Measurements from ENCODE around the gene PTPRR. TPM values are rescaled to one million over a fixed set of nuclear protein-coding genes. Genes with fewer than 3 reads are reported as not detected.

The PTPRR gene
- total RNA-seq, 4 donors from 2014 or later, result 0.12 to 0.67 (median 0.45) TPM

GRCh38 chr12:70618371-70618770 is 302.2 kb downstream of the PTPRR start:
- no peaks in the 10 kb centered on the region for H3K36me3 ChIP-seq
- no peaks in the 10 kb centered on the region for H3K27me3 ChIP-seq
- H3K4me3 ChIP-seq, result no peak overlapping the region
- H3K27ac ChIP-seq, result no peak overlapping the region
- no peak for ATAC-seq
- WGBS, 2 donors (ENCODE audit: low coverage in 1 of 2), result 81 to 97% methylated on average over 4 of the region's 4 CpGs
- no peaks in the 10 kb centered on the region for H3K9me3 ChIP-seq
- TF ChIP-seq POLR2AphosphoS5 (IDR thresholded peaks at IDR 0.05) (no peak), POLR2A (IDR thresholded peaks at IDR 0.05) (no peak), EP300 (IDR thresholded peaks at IDR 0.05) (no peak)
- TF ChIP-seq, protein P1, sequence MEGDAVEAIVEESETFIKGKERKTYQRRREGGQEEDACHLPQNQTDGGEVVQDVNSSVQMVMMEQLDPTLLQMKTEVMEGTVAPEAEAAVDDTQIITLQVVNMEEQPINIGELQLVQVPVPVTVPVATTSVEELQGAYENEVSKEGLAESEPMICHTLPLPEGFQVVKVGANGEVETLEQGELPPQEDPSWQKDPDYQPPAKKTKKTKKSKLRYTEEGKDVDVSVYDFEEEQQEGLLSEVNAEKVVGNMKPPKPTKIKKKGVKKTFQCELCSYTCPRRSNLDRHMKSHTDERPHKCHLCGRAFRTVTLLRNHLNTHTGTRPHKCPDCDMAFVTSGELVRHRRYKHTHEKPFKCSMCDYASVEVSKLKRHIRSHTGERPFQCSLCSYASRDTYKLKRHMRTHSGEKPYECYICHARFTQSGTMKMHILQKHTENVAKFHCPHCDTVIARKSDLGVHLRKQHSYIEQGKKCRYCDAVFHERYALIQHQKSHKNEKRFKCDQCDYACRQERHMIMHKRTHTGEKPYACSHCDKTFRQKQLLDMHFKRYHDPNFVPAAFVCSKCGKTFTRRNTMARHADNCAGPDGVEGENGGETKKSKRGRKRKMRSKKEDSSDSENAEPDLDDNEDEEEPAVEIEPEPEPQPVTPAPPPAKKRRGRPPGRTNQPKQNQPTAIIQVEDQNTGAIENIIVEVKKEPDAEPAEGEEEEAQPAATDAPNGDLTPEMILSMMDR (IDR thresholded peaks at IDR 0.05), result no peak
- no peaks in the 10 kb centered on the region for H3K4me1 ChIP-seq

DNA sequence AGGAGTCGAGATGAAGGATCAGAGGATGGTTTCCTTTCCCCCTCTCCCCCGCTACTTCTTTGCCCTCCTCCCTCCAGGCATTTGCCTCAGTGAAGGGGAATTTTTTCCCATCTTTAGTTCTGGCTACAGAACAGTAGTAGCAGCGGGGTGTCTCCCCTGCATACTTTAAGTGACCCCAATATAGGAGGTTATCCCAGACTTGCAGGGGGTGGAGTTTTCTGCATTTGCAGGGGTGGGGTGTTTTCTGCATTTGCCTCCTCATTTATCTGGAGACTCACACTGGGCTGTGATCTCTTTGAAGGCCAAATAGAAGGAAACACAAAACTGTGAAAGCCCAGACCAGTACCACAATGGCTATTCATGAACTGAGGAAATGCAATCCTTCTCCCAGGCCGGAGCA is 303.1 kb downstream of the PTPRR start:
- H3K27ac ChIP-seq, result no peak overlapping the region
- ATAC-seq, result no peak
- TF ChIP-seq, protein P1 (IDR thresholded peaks at IDR 0.05), result no peak
- no peak for TF ChIP-seq POLR2AphosphoS5 (IDR thresholded peaks at IDR 0.05)
- no peak for TF ChIP-seq EP300 (IDR thresholded peaks at IDR 0.05)
- no peak for TF ChIP-seq POLR2A (IDR thresholded peaks at IDR 0.05)

DNA sequence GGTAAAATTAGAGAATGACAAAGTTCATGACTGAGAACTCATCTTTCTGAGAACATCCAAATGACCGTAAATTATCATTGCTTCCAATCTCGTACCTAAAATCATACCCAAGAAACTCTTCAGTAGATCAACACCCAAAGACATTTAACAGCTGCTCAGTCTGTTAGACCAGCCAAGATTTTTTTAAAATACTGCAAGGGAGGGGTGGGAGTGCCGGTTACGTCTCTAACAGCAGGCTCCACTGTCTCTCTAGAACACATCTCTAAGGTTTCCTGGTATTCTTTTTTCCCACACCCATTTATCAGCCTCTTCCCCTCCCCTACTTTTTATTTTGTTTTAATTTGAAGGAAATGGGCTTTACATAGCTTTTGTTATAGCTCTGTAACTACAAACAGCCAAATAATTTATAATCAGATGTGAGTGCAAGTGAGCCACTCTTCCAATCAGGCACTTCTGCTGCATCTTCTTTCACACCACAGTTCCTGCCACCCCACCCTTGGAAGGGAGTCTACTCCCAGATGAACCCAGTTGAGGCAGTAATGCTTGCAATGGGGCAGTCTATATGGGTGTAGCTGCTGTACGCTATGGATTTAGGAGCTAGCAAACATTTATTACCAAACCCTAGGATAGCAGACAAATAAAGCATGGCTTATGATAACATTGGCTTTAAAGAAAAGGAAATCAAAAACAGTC is 305.2 kb downstream of the PTPRR start:
- H3K4me1 ChIP-seq, result no peaks in the 10 kb centered on the region
- no peak for TF ChIP-seq POLR2A (IDR thresholded peaks at IDR 0.05)
- TF ChIP-seq, protein P1 (IDR thresholded peaks at IDR 0.05), result no peak
- TF ChIP-seq POLR2AphosphoS5 (IDR thresholded peaks at IDR 0.05), result no peak
- no peak for TF ChIP-seq EP300 (IDR thresholded peaks at IDR 0.05)
- 30 to 36% methylated on average over 5 of the region's 5 CpGs for WGBS, 2 donors (ENCODE audit: low coverage in 1 of 2)
- no peak for ATAC-seq
- H3K27ac ChIP-seq, result no peak overlapping the region
- H3K4me3 ChIP-seq, result no peak overlapping the region
- no peaks in the 10 kb centered on the region for H3K9me3 ChIP-seq
- no peaks in the 10 kb centered on the region for H3K36me3 ChIP-seq
- H3K27me3 ChIP-seq, result peaks cover 1% of the 10 kb centered on the region

More for the DNA sequence above, 303.1 kb downstream of the PTPRR start:
- Histone ChIP-seq H3K36me3 (no peaks in the 10 kb centered on the region), H3K4me1 (no peaks in the 10 kb centered on the region), H3K4me3 (no peak overlapping the region), H3K9me3 (no peaks in the 10 kb centered on the region), H3K27me3 (no peaks in the 10 kb centered on the region)
- 31 to 62% methylated on average over 2 to 4 of the region's 4 CpGs for WGBS, 2 donors (ENCODE audit: low coverage in 1 of 2)

DNA sequence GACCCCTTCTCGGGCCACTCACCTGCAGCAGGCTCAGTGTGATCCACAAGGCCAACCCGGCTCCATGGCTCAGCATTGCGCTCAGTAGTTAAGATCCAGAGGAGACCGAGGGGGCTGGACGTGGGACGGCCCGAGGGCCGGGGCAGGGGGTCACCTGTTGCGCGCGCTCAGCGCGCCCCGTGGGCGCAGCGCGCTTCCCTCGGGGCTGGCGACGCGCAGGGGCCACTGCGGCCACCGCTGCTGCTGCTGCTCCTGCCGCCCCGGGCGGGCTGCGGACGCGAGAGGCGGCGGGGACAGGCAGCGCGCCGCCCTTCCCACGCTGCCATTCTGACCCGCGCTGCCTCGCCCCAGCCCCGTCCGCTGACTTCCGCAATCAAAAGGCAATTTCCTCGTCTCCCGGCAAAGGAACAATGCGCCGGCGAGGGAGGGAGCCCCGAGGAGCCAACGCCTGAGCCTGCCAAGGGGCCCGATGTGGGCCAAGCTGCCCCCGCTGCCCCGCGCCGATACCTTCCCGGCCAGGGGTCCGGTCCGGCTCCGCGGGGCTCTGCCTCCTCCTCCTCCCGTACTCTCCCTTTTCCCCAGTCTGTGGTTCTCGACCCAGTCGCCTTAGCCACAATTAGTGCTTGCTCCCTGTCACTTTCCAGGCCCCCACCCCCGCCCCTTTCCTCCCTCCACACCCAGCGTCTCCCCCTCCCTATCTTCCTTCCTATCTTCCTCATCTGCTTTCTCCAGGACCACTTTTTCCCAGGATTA is 310.6 kb downstream of the PTPRR start:
- ATAC-seq, result peak; percentile 76
- H3K4me3 ChIP-seq, result peak overlapping the region; percentile 5 to 54
- peaks cover 0 to 11% (median 0%) of the 10 kb centered on the region in 3 donors for H3K4me1 ChIP-seq
- 1 to 2% methylated on average over 11 to 19 of the region's 63 CpGs for WGBS, 2 donors (ENCODE audit: low coverage in 1 of 2)
- peaks cover 43% of the 10 kb centered on the region for H3K27me3 ChIP-seq
- TF ChIP-seq EP300 (IDR thresholded peaks at IDR 0.05) (no peak), POLR2A (IDR thresholded peaks at IDR 0.05) (peak in 1 of 2 donors; percentile 10), POLR2AphosphoS5 (IDR thresholded peaks at IDR 0.05) (no peak)
- TF ChIP-seq, protein P1 (IDR thresholded peaks at IDR 0.05), result no peak
- H3K27ac ChIP-seq, result peak overlapping the region in 3 of 4 donors; percentile 50 to 72 (median 72)
- H3K9me3 ChIP-seq, result no peaks in the 10 kb centered on the region
- H3K36me3 ChIP-seq, result no peaks in the 10 kb centered on the region

All from gastroesophageal sphincter (tissue), 4 donors.